Ovary (tissue), 9 donors: Measurements from ENCODE around the gene IPO9. TPM values are rescaled to one million over a fixed set of nuclear protein-coding genes. Genes with fewer than 3 reads are reported as not detected.

ENCODE experiments used
- DNase-seq, 5 donors: peaks; one replicate each; pipeline ENCODE4 v3.0.0-alpha.2; 2019 to 2020
- H3K27ac ChIP-seq, 2 donors: fragments of 200-600 bp; one replicate each; pipeline versions ENCODE4 v1.5.1 to v1.8.0; 2019 to 2022
- H3K27me3 ChIP-seq: fragments of 200-600 bp; one replicate; pipeline ENCODE4 v1.8.0; 2022
- H3K36me3 ChIP-seq: fragments of 200-600 bp; sonication (generic); one replicate; pipeline ENCODE4 v1.5.1; 2019
- H3K4me1 ChIP-seq: one replicate; pipeline ENCODE4 v1.8.1; 2013; ENCODE audit warnings: mild to moderate bottlenecking, moderate library complexity; ENCODE audit not compliant: insufficient read depth
- H3K4me3 ChIP-seq: fragments of 200-600 bp; sonication (generic); one replicate; pipeline ENCODE4 v1.5.1; 2017
- H3K9me3 ChIP-seq, 2 donors: fragments of 200-600 bp in 1 of 2; sonication (generic) in 1 of 2; one replicate each; pipeline versions ENCODE4 v1.5.1 to v1.8.1; 2013 to 2019; ENCODE audit warnings: mild to moderate bottlenecking in 1 of 2, moderate library complexity in 1 of 2
- EP300 ChIP-seq: sonication (generic); formaldehyde crosslinking; IDR thresholded peaks from one replicate; pipeline ENCODE4 v1.6.1; 2017; ENCODE audit warnings: antibody characterized with exemption
- POLR2A ChIP-seq: fragments of 450-650 bp; IDR thresholded peaks from one replicate; pipeline ENCODE4 v1.6.1; 2017; ENCODE audit warnings: antibody characterized with exemption, mild to moderate bottlenecking, moderate library complexity
- WGBS, 3 donors: extraction: QIAGEN DNeasy Blood & Tissue Kit in 1 of 3; methylation state at CpG; one replicate each; pipeline versions ENCODE4 v1.1.5 to v1.1.7; 2013 to 2017; 5-methylcytosine and 5-hydroxymethylcytosine counted together
- intact Hi-C, 4 donors: fragments of 100-400 bp; cut with DNase I; formaldehyde crosslinking; loops; one replicate each; pipeline versions ENCODE4 v1.11.0 to v1.15.1; 2022 to 2023
- polyA plus RNA-seq, 2 donors: library from polyadenylated mRNA; stranded (reverse); fragments of 200-250 nt in 1 of 2; fragments of 350-450 nt in 1 of 2; fragmentation: Illumina TruSeq in 1 of 2; extraction: RNeasy Lipid Tissue Mini Kit (QIAGEN cat#74804) in 1 of 2; gene quantifications; one replicate each; pipeline ENCODE4 v1.2.3, GENCODE V29; 2013 to 2014
- total RNA-seq, 7 donors: library from RNA; depleted of rRNA in 2 of 7; stranded (reverse); fragments of >200 nt in 2 of 7; fragmentation: NEBNext Ultra II Directional in 3 of 7; extraction: Animal tissue kit (Norgen Biotek cat#: 25700) in 3 of 7; gene quantifications; one replicate each; pipeline versions ENCODE4 v1.1.0 to v1.2.4, GENCODE V29; 2016 to 2023
- TF ChIP-seq, protein P1 (sequence below), 3 donors: fragments of 450-650 bp in 2 of 3; fragments of 200-600 bp in 1 of 3; IDR thresholded peaks; one replicate each; pipeline versions ENCODE4 v1.5.1 to v1.8.0; 2016 to 2022; ENCODE audit warnings: antibody characterized with exemption in 3 of 3, mild to moderate bottlenecking in 1 of 3
- donor health status: DM: no; HTN: no; CAD: no; lungs with moderate emphysema.
- donor health status: DM: no; HTN: no; CAD: no.
- donor health status: Bipolar disorder and iron deficiency.
- donor health status: DM: yes; HTN: yes; CAD: no.
- donor health status: DM: no; HTN: no; CAD: no.
- donor health status: DM: yes; HTN: yes; CAD: no.

The IPO9 gene
- total and polyA plus RNA-seq, 9 donors, result 12.9 to 43.8 (median 39.4) TPM

- peaks cover 11% of the 10 kb centered on the region for H3K4me1 ChIP-seq
- H3K9me3 ChIP-seq, result no peaks in the 10 kb centered on the region
- TF ChIP-seq, protein P1, sequence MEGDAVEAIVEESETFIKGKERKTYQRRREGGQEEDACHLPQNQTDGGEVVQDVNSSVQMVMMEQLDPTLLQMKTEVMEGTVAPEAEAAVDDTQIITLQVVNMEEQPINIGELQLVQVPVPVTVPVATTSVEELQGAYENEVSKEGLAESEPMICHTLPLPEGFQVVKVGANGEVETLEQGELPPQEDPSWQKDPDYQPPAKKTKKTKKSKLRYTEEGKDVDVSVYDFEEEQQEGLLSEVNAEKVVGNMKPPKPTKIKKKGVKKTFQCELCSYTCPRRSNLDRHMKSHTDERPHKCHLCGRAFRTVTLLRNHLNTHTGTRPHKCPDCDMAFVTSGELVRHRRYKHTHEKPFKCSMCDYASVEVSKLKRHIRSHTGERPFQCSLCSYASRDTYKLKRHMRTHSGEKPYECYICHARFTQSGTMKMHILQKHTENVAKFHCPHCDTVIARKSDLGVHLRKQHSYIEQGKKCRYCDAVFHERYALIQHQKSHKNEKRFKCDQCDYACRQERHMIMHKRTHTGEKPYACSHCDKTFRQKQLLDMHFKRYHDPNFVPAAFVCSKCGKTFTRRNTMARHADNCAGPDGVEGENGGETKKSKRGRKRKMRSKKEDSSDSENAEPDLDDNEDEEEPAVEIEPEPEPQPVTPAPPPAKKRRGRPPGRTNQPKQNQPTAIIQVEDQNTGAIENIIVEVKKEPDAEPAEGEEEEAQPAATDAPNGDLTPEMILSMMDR (IDR thresholded peaks at IDR 0.05), result no peak
- TF ChIP-seq POLR2A, result no peak
- no peak overlapping the region for H3K4me3 ChIP-seq
- H3K27me3 ChIP-seq, result no peaks in the 10 kb centered on the region
- H3K36me3 ChIP-seq, result no peaks in the 10 kb centered on the region
- WGBS, 3 donors, result 86 to 92% (median 89%) methylated on average over 5 of the region's 5 CpGs
- no peak for DNase-seq
- intact Hi-C loops, result loop anchor here in 3 of 4 donors (5.0 to 10.0 kb wide), 4 partner anchors 66 to 243 kb away; partner anchors contain the start of genes GPR37L1 (in 1 of the 3) and TIMM17A (in 1 of the 3)
- no peak overlapping the region for H3K27ac ChIP-seq
Measured at GRCh38 chr1:201891451-201892045, 62.6 kb downstream of the IPO9 start.

GRCh38 chr1:201892211-201892610 is 63.3 kb downstream of the IPO9 start:
- intact Hi-C loops, result loop anchor here in 3 of 4 donors (5.0 to 10.0 kb wide), 4 partner anchors 65 to 243 kb away; partner anchors contain the start of genes GPR37L1 (in 1 of the 3) and TIMM17A (in 1 of the 3)
- Histone ChIP-seq H3K27me3 (no peaks in the 10 kb centered on the region), H3K4me1 (peaks cover 11% of the 10 kb centered on the region), H3K9me3 (no peaks in the 10 kb centered on the region), H3K4me3 (no peak overlapping the region), H3K27ac (no peak overlapping the region), H3K36me3 (no peaks in the 10 kb centered on the region)
- 84 to 90% (median 85%) methylated on average over 6 of the region's 6 CpGs for WGBS, 3 donors
- TF ChIP-seq, protein P1 (IDR thresholded peaks at IDR 0.05), result no peak
- TF ChIP-seq POLR2A (no peak), EP300 (no peak)
- no peak for DNase-seq

GRCh38 chr1:201893431-201893830 is 64.5 kb downstream of the IPO9 start:
- no peaks in the 10 kb centered on the region for H3K36me3 ChIP-seq
- H3K4me1 ChIP-seq, result peaks cover 7% of the 10 kb centered on the region
- no peaks in the 10 kb centered on the region for H3K9me3 ChIP-seq
- TF ChIP-seq, protein P1 (IDR thresholded peaks at IDR 0.05), result no peak
- TF ChIP-seq POLR2A (no peak), EP300 (no peak)
- no peak overlapping the region for H3K4me3 ChIP-seq
- DNase-seq, result no peak
- WGBS, 3 donors, result 32 to 51% (median 45%) methylated on average over 3 of the region's 3 CpGs
- no peak overlapping the region for H3K27ac ChIP-seq
- intact Hi-C loops, result loop anchor here in 3 of 4 donors (5.0 to 10.0 kb wide), 4 partner anchors 64 to 241 kb away; partner anchors contain the start of genes GPR37L1 (in 1 of the 3) and TIMM17A (in 1 of the 3)
- no peaks in the 10 kb centered on the region for H3K27me3 ChIP-seq

DNA sequence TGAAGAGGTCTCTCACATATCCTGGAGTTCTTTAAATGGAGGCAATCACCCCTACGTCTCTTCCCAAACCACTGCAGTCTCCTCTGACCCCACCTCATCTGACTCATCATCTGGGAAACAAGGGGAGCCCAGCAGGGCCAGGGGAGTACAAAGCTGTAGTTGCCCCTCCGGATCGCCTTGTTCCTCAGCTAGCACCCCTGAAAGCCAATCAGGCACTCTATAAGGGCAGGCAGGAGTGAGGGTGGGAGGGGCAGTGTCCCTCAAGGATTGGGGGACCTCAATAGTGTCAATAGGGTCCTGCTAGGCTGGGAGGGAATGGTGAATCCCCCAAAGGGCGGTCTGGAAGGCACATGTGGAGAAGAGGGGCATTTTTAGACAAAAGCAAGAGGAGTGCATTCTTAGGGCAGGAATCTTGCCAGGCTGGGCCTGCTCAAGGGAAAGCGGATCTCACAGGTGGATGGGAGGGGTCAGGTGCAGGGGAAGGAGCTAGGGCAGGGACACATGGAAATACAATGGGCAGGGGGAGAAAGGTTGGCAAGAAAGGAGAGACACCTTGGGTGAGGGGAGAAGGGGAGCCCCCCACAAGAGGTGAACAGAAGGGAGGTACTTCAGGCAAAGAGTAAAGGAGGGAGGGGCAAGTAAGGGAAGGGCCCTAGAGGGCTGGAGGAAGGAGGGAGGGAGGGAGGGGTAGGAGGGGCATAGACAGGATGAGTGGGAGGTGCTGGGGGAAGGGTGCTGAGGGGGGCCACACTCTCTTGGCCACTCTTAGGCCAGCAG is 65.6 kb downstream of the IPO9 start:
- DNase-seq, result no peak
- Histone ChIP-seq H3K9me3 (no peaks in the 10 kb centered on the region), H3K27ac (peak overlapping the region in 1 of 2 donors; percentile 8), H3K4me3 (no peak overlapping the region), H3K4me1 (peaks cover 6% of the 10 kb centered on the region), H3K27me3 (no peaks in the 10 kb centered on the region), H3K36me3 (no peaks in the 10 kb centered on the region)
- 64% methylated on average over 5 of the region's 5 CpGs for WGBS, 3 donors
- no peak for TF ChIP-seq POLR2A
- TF ChIP-seq, protein P1 (IDR thresholded peaks at IDR 0.05), result no peak
- TF ChIP-seq EP300, result no peak
- intact Hi-C loops, result loop anchor here (2.0 to 10.0 kb wide), 8 partner anchors 48 to 240 kb away; partner anchors contain the start of genes GPR37L1 (in 1 of the 4), LMOD1 (in 1 of the 4), RNPEP (in 1 of the 4) and TIMM17A (in 1 of the 4)
